Measurements from ENCODE around the gene CD99.
"Not testable (repeated sequence)": the region's sequence is repeated elsewhere in the genome, so short reads cannot be mapped to it uniquely, and the experiment has no call there.

CD99 gene

GRCh38 chrX:2690856-2691542 lies at the start of gene CD99:
CD99 (plus strand) TSS chrX:2691295; CDS start chrX:2691361, 66 bp downstream.
- no peak for DNase-seq

- no peak for DNase-seq
These were observed 48.9 kb upstream of the CD99 start for GRCh38 chrX:2642146-2642545.

- no peak for DNase-seq
These were observed 48.3 kb upstream of the CD99 start for GRCh38 chrX:2642791-2643190.

- no peak for DNase-seq
These were observed 47.2 kb upstream of the CD99 start for GRCh38 chrX:2643880-2644279.

DNA sequence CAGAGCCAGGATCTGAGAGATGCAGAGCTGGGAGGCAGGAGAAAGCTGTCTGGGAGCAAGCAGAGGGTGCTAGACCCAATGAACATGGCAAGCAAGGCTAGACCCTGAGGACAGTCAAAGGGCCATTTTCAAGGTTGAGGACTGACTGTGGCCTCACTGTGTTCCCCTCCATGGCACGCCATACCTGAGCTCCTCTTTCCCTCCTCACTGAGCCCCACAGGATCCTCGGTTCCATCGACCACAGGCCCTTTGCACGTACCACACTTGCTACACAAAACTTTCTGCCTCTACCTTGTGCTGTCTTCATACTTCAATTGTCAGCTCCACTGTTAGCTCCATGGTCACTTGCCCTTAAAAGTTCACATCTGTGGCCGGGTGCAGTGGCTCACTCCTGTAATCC lies 45.5 kb upstream of the CD99 start:
- DNase-seq = no peak

GRCh38 chrX:2647627-2648026 lies 43.5 kb upstream of the CD99 start:
- DNase-seq = no peak

DNA sequence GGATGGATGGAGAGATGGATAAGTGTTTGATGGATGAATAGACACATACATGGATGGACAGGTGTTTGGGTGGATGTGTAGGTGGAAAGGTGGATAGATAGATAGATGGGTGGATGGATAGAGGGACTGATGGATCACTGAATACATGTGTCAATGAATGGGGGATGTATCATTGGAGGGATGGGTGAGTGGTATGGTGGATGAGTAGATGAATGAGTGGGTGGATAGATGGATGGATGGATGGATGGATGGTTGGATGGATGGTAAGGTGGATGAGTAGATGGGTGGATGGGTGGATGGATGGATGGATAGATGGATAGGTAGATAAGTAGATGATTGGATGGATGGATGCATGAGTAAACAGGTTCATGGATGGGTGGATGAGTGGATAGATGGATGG lies 41.1 kb upstream of the CD99 start:
- DNase-seq = no peak

DNA sequence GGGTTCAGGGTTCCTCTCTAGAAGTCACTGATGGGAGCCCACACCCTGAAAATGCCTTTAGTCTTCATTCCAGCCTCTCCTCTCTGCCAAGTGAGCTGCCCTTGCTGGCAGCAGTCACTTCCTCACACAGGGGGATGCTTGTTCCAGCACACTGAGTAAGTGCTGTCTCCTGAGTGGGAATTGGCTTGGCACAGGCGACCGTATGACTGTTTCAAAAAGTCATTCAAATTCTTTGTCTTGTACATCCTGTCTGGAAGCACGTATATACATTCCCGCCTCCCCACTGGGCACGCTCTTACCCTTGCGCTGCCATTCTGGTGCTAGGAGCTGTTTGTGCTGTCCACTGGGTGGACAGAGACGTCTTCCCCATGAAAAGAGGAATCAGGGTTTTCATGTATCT lies 40.2 kb upstream of the CD99 start:
- no peak for DNase-seq

DNA sequence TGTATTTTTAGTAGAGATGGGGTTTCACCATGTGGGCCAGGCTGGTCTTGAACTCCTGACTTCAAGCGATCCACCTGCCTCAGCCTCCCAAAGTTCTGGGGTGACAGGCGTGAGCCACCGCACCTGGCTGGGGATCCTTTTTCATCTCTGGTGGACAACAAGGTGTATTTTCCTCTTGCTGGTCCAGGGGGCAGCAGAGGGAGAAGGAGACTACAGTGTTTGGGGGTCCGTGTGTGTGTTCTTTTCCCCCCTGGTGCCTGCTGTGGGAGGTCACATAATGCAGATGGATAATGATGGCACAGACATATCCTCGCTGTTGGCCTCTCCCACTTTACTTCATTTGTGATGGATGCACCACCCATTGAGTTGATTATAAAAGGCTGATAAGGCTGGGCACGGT lies 39.0 kb upstream of the CD99 start:
- DNase-seq = no peak

- no peak for DNase-seq
These were observed 36.4 kb upstream of the CD99 start for GRCh38 chrX:2654436-2655340.

- DNase-seq = no peak
These were observed 34.7 kb upstream of the CD99 start for GRCh38 chrX:2656257-2656836.

DNA sequence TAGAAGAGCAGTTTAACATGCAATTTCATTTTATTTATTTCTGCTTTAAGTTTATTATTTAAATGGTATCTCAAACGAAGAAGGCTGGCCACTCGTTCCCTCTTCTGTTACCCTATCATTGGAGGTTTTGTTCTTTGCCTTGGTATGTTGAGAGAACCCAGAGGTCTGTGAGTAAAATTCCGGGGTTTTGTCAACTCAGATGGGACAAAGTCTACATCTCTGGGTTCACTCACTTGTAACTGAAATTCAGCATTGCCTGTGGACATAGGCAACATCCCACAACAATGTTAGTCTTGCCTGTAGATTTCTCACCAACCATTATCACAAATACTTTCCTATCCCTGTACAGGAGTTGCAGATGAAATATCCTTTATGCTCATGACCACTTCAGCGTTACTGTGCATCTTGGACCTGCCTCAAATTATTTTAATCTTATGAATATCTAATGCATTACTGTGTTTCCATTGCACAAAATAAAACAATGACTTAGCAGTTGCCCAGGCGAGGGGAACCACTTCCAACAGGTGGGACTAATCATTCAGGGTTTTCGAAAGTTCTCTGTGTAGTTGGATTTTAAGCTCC lies 33.5 kb upstream of the CD99 start:
- no peak for DNase-seq

GRCh38 chrX:2658585-2659292 lies 32.4 kb upstream of the CD99 start:
- no peak for DNase-seq

DNA sequence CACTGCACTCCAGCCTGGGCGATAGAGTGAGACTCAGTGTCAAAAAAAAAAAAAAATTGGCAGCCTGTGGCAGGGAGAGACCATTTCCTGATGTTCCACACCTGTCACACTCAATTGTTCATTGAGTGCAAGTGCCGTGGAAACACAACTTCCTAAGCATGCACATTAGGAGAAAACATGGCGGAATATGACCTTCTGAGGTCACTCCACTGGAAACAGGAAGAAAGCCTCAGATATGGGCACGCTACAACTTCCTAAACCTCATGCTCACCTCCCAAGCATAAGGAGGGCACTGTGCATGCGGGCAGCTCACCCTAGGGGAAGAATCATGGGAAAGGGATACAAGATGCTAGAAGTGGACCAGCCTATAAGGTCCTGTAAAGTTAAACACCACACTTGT lies 28.5 kb upstream of the CD99 start:
- DNase-seq = no peak

GRCh38 chrX:2664502-2664901 lies 26.6 kb upstream of the CD99 start:
- DNase-seq = no peak

DNA sequence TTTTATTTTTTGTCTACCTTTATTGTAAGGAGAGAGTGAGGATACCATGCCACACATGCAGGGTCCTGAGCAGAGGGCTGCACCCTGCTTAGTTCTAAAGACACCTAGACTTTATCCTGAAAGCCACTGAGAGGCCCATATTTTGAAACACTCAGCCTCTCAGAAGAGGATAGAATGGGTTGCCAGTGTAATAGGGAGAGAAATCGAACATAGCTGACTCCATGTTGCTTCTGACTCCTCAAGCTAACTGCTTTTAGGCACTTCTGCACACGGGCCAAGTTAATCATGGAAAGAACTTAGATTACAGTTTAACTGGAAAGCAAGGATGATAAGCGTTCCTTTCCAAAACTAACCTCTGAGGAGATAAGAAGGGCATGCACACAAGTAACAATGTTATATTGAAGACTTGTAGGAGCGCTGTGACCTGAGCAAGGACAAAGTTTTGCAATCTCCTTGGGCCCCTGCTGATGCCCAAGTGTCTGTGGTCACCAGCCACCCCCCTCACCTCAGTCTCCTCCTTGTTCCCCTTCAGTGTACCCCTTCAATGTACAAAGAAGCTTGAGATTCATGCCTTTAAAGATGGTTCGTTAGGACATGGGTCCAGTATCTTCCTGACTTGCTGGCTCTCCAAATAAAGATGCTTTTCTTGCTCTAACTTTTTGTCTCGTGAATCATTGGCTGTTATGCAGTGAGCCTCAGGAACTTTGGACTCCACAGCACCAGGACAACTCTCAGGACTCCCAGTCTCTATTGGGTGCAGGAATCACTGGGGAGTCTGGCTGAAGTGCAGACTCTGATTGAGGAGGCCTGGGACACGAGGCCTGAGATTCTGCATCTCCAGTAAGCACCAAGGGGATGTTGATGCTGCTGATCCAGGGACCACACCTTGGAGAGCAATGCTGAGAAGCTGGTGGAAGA lies 25.4 kb upstream of the CD99 start:
- DNase-seq = no peak

- DNase-seq = no peak
These were observed 24.6 kb upstream of the CD99 start for GRCh38 chrX:2666491-2666890.

GRCh38 chrX:2670978-2671377 lies 20.1 kb upstream of the CD99 start:
- DNase-seq = no peak

- no peak for DNase-seq
These were observed 19.0 kb upstream of the CD99 start for GRCh38 chrX:2672084-2672483.

DNA sequence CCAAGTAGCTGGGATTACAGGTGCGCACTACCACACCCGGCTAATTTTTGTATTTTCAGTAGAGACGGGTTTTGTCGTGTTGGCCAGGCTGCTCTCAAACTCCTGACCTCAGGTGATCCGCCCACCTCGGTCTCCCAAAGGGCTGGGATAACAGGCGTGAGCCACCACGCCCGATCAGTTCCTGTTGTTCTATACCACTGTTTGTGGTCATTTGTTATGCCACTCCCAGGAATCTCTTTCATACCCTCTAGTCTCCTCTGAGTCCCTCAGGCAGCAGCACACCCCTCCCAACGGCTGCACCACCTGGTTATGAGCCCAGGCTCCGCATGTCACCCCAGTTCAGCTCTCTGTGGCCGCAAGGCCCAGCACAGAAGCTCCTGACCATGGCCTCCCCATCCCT lies 17.5 kb upstream of the CD99 start:
- no peak for DNase-seq

- DNase-seq = not testable (repeated sequence)
These were observed 15.4 kb upstream of the CD99 start for GRCh38 chrX:2675657-2676200.
